NCI-H226 (cell line): ENCODE measurements around the gene NXPE3.
"Not testable (repeated sequence)": the region's sequence is repeated elsewhere in the genome, so short reads cannot be mapped to it uniquely, and the experiment has no call there.

ENCODE experiments used
- DNase-seq: peaks from one replicate; pipeline ENCODE4 v3.0.0-alpha.2; 2015

NXPE3 gene

GRCh38 chr3:101779047-101779821 lies at the start of gene NXPE3:
NXPE3 (plus strand) TSS chr3:101779211; CDS start chr3:101785597, 6,386 bp downstream.
- peak; percentile 65 for DNase-seq

DNA sequence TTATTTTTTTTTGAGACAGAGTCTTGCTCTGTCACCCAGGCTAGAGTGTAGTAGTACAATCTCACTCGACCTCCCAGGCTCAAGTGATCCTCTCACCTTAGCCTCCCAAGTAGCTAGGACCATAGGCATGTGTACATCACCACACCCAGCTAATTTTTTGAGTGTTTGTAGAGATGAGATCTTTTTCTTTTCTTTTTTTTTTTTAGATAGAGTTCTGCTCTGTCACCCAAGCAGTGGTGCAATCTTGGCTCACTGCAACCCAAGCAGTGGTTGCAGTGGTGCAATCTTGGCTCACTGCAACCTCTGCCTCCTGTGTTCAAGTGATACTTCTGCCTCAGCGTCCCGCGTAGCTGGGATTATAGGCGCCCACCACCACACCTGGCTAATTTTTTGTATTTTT lies 49.4 kb upstream of the NXPE3 start:
- DNase-seq = no peak

GRCh38 chr3:101730839-101731238 lies 48.2 kb upstream of the NXPE3 start:
- no peak for DNase-seq

GRCh38 chr3:101732240-101732641 lies 46.8 kb upstream of the NXPE3 start:
- no peak for DNase-seq

- DNase-seq = no peak
Measured at GRCh38 chr3:101735833-101736232, 43.2 kb upstream of the NXPE3 start.

DNA sequence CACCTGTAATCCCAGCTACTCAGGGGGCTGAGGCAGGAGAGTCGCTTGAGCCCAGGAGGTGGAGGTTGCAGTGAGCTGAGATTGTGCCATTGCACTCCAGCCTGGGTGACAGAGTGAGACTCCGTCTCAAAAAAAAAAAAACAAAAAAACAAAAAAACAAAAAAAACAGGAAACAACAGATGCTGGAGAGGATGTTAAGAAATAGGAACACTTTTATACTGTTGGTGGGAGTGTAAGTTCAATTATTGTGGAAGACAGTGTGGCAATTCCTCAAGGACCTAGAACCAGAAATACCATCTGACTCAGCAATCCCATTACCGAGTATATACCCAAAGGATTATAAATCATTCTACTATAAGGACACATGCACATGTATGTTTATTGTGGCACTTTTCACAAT lies 37.1 kb upstream of the NXPE3 start:
- not testable (repeated sequence) for DNase-seq

DNA sequence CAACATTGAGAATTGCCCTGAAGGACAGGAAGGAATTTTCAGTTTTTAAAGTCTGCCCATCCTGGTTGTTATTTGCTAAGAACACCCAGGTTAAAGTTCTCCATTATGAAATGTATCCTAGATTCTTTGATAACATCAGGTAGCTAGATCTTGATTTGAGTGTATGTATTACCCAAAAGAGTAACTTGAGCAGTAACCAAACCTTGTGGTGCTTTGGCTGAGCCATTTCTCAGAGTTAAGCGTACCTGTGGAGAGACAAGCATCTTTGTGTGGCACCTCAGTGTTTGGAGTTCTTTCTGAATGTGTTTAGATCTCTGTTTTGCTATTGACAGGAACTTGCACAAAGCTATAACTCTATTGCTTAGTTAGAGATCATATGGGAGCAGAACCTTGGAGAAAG lies 34.2 kb upstream of the NXPE3 start:
- no peak for DNase-seq

GRCh38 chr3:101745934-101746333 lies 33.1 kb upstream of the NXPE3 start:
- DNase-seq = not testable (repeated sequence)

GRCh38 chr3:101753386-101754113 lies 25.5 kb upstream of the NXPE3 start:
- not testable (repeated sequence) for DNase-seq

GRCh38 chr3:101758224-101758623 lies 20.8 kb upstream of the NXPE3 start:
- DNase-seq = no peak

DNA sequence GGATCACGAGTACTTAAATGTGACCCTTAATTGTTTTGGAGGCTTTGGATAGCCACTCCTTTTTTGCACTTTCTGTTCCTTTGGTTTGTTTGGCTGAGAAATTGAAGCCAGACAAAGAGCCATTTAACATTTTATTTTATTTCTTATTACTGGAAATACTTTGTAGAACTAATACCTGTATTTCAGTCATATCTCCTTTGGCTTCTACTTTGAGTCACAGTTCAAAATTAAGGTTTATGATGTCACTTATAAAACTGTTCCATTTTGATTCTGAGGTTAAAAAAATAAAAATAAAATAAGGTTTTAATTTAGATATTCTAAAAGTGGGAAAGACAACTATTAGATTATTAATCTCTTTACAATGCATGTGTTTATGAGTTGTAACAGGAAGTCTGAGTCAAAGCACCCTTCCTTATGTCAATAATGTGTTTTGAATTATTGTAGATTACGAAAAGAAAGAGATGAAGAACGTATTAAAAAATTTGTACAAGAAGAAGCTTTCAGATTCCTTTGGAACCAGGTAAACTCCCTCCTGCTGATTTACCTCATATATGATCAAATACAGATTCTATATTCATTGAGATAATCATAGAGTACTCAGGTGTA lies 16.9 kb upstream of the NXPE3 start:
- DNase-seq = no peak

DNA sequence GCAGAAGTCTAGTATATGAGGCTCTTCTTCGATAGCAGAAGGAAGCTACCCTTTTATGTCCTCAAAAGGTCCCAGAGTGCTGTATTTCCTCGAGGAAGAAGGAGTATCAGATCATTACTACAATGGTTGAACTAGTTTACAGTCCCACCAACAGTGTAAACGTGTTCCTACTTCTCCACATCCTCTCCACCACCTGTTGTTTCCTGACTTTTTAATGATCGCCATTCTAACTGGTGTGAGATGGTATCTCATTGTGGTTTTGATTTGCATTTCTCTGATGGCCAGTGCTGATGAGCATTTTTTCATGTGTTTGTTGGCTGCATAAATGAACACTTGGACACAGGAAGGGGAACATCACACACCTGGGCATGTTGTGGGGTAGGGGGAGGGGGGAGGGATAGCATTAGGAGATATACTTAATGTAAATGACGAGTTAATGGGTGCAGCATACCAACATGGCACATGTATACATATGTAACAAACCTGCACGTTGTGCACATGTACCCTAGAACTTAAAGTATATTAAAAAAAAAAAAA lies 1.2 kb upstream of the NXPE3 start:
- not testable (repeated sequence) for DNase-seq

- DNase-seq = no peak
Measured at GRCh38 chr3:101778385-101779046, 495 bp upstream of the NXPE3 start.

DNA sequence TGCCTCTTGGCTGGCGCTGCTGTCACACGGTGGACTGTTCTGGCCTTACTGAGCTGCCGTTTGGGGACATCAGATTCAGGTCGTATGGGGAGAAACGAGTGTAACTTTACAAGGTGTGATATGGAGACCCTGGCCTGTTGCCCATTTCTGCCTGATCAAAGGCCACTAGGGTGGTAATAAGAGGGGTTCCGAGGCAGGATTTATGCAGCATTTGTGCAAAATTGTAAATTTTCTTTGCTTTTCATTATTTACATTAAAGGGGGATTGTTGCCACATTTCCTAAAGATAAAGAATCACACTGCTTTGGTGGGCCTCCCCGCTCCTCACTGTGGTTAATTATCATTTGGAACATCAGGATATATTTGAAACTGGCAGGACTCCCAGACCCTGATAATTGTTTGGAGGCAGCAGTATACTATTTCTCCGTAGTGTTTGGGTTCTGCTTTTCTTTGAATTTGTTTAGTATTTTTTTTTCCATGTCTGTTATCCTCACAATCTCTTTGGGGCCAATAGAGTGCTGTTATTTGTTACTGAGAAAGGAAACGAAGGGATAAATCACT lies 891 bp downstream of the NXPE3 start:
- DNase-seq = no peak

GRCh38 chr3:101780661-101781060 lies 1.6 kb downstream of the NXPE3 start:
- no peak for DNase-seq

GRCh38 chr3:101781166-101781565 lies 2.2 kb downstream of the NXPE3 start:
- DNase-seq = no peak

DNA sequence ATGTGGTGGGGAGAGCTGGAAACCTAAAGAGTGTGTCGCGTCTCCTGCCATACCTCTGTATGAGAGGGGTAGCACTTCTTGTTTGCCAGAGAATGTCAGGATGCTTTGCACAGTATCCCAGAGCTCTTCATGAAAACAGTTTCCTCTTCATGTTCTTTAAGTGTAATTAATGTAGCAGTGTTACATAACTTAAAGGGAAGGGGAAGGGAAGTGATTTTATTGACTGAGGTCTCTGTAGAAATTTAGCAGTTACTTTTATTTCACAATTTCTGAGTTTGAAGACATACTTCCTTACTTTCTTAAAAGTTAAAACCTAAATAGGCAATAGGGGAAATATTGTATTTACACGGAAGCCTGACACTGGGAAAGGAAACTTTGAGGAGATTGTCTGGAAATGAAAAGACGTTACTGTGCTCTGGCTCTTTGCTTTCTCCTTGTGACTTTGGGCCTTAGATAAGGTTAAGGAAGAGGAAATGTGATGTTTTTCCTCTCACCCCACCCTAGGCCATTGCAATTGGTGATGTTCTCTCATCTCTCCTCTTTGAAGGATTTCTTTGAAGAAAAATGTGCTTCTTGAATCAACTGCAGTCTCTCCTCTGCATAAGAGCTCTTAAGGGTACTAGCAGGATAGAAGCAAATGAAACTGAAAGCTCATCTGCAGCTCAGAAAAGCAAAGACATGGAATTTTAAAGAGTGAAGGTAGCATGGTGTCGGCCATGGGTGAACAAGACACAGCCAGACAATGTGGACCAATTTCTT lies 6.0 kb downstream of the NXPE3 start:
- DNase-seq = no peak

GRCh38 chr3:101791778-101792177 lies 12.8 kb downstream of the NXPE3 start:
- no peak for DNase-seq

- no peak for DNase-seq
Measured at GRCh38 chr3:101796077-101796680, 17.2 kb downstream of the NXPE3 start.

GRCh38 chr3:101801174-101801573 lies 22.2 kb downstream of the NXPE3 start:
- DNase-seq = no peak

DNA sequence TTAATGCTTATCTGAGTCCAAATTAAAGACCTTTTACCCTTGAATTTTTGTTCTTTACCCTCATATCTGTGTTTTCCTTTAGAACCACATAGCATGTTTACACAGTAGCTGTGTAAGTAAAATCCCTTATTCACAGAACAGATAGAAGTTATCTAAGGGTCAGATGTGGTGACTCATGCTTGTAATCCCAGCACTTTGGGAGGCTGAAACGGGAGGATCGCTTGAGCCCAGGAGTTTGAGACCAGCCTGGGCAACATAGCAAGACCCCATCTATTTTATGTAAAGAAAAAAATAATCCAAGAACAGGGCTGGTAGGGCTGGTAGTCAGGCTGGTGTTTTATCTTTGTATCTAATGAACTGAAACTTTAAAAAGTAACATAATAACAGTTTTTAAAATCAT lies 23.2 kb downstream of the NXPE3 start:
- DNase-seq = no peak
